PC-3 (cell line): ENCODE results near the gene TRIM26. TPM values are rescaled to one million over a fixed set of nuclear protein-coding genes. Genes with fewer than 3 reads are reported as not detected.
"Not testable (repeated sequence)": the region's sequence is repeated elsewhere in the genome, so short reads cannot be mapped to it uniquely, and the experiment has no call there.

Source experiments
- ATAC-seq: fragments of 200-7000 bp; cut with Tn5 transposase; 2 replicates; pipeline ENCODE4 v1.9.1; 2020; ENCODE audit warnings: mild to moderate bottlenecking, moderate library complexity
- BruUV-seq: library from RNA; stranded (reverse); fragments of 400-500 nt; replicated peaks from 2 replicates; lab custom pipeline; 2021; lab: Mats Ljungman, UMichigan
- CTCF ChIA-PET: fragments of 300-600 bp; sonication (Branson Sonifier 250); formaldehyde crosslinking; loops from one replicate; lab custom pipeline; 2022; ENCODE audit warnings: antibody characterized with exemption; lab: Charles Lee
- POLR2A ChIA-PET: fragments of 300-600 bp; sonication (Branson Sonifier 250); formaldehyde crosslinking; loops from one replicate; lab custom pipeline; 2022; ENCODE audit warnings: antibody characterized with exemption; ENCODE audit not compliant: unreplicated experiment; lab: Charles Lee
- DNase-seq: peaks from one replicate; pipeline ENCODE4 v3.0.0-alpha.2; 2015
- H2AFZ ChIP-seq: fragments of 300-600 bp; sonication (generic); 2 replicates; pipeline ENCODE4 v1.6.0; 2016; ENCODE audit warnings: antibody characterized with exemption, low read length
- H3F3A ChIP-seq: fragments of 300-600 bp; sonication (generic); one replicate; pipeline ENCODE4 v1.6.0; 2017; ENCODE audit warnings: antibody characterized with exemption, low read length, control low read depth, mild to moderate bottlenecking; ENCODE audit not compliant: unreplicated experiment
- H3K27ac ChIP-seq: fragments of 300-600 bp; sonication (generic); 2 replicates; pipeline ENCODE4 v1.5.1; 2016; ENCODE audit warnings: mild to moderate bottlenecking, low read length
- H3K27me3 ChIP-seq: fragments of 300-600 bp; sonication (generic); 2 replicates; pipeline ENCODE4 v1.6.1; 2016; ENCODE audit warnings: low read length, mixed read lengths
- H3K36me3 ChIP-seq: fragments of 300-600 bp; sonication (generic); 2 replicates; pipeline ENCODE4 v1.6.1; 2016; ENCODE audit warnings: low read depth, mixed run types, low read length, mixed read lengths
- H3K4me1 ChIP-seq: fragments of 300-600 bp; sonication (generic); 2 replicates; pipeline ENCODE4 v1.5.1; 2016; ENCODE audit warnings: low read length; ENCODE audit not compliant: insufficient read depth
- H3K4me2 ChIP-seq: fragments of 300-600 bp; sonication (generic); 2 replicates; pipeline ENCODE4 v1.6.0; 2016; ENCODE audit warnings: low read length
- H3K4me3 ChIP-seq: fragments of 300-600 bp; sonication (generic); 2 replicates; pipeline ENCODE4 v1.5.1; 2016; ENCODE audit warnings: mild to moderate bottlenecking, low read length, mixed read lengths
- H3K79me2 ChIP-seq: fragments of 300-600 bp; sonication (generic); 2 replicates; pipeline ENCODE4 v1.6.1; 2017; ENCODE audit warnings: low read length, mixed read lengths
- H3K9ac ChIP-seq: fragments of 300-600 bp; sonication (generic); 2 replicates; pipeline ENCODE4 v1.6.0; 2016; ENCODE audit warnings: mild to moderate bottlenecking, low read length
- H3K9me2 ChIP-seq: fragments of 300-600 bp; sonication (generic); replicated peaks from 2 replicates; pipeline ENCODE4 v1.6.1; 2016; ENCODE audit warnings: mixed run types, low read length, mixed read lengths
- H3K9me3 ChIP-seq: fragments of 300-600 bp; sonication (generic); 2 replicates; pipeline ENCODE4 v1.6.1; 2016; ENCODE audit warnings: low read length, mixed read lengths
- H4K20me1 ChIP-seq: fragments of 300-600 bp; sonication (generic); 2 replicates; pipeline ENCODE4 v1.6.1; 2016; ENCODE audit warnings: low read length, mixed read lengths
- CTCF ChIP-seq: fragments of 300-600 bp; sonication (generic); conservative IDR thresholded peaks from 2 replicates; pipeline ENCODE4 v1.5.1; 2017; ENCODE audit warnings: antibody characterized with exemption, low read depth, mild to moderate bottlenecking, low read length
- EZH2 ChIP-seq: fragments of 300-600 bp; sonication (generic); IDR thresholded peaks from one replicate; pipeline ENCODE4 v1.6.1; 2017; ENCODE audit warnings: antibody characterized with exemption, mild to moderate bottlenecking, low read length; ENCODE audit not compliant: unreplicated experiment
- EZH2phosphoT487 ChIP-seq: fragments of 300-600 bp; sonication (generic); IDR thresholded peaks from 2 replicates; pipeline ENCODE4 v1.6.1; 2018; ENCODE audit warnings: mild to moderate bottlenecking, antibody characterized with exemption, low read length, borderline replicate concordance
- intact Hi-C: fragments of 100-400 bp; cut with micrococcal nuclease; formaldehyde crosslinking; loops from 2 replicates; pipeline ENCODE4 v1.9.0; 2023
- total RNA-seq: library from RNA; depleted of rRNA; stranded (reverse); fragments of >200 nt; gene quantifications from 2 replicates; pipeline ENCODE4 v1.2.3, GENCODE V29; 2014

Gene TRIM26
- total RNA-seq, 1 experiment from 2014 or later: 48.1 TPM

GRCh38 chr6:30168741-30169140 lies 44.5 kb downstream of the TRIM26 start:
- DNase-seq (no peak), ATAC-seq (no peak)
- Histone ChIP-seq H2AFZ (no peak overlapping the region), H3K9me3 (no peaks in the 10 kb centered on the region), H3K79me2 (no peaks in the 10 kb centered on the region), H3K4me3 (no peak overlapping the region), H3K27me3 (peaks cover 11% of the 10 kb centered on the region), H3K4me2 (no peak overlapping the region), H3F3A (no peaks in the 10 kb centered on the region), H3K9me2 (no peaks in the 10 kb centered on the region), H3K4me1 (no peaks in the 10 kb centered on the region), H3K27ac (no peak overlapping the region), H3K36me3 (no peaks in the 10 kb centered on the region), H4K20me1 (no peaks in the 10 kb centered on the region), H3K9ac (no peak overlapping the region)
- intact Hi-C loops: no loop called here
- no peak for TF ChIP-seq EZH2phosphoT487
- no peak for TF ChIP-seq EZH2
- no peak for TF ChIP-seq CTCF
- no TSS peak for BruUV-seq
- ChIA-PET CTCF (no interaction called here), POLR2A (no interaction called here)

GRCh38 chr6:30167101-30167500 lies 46.1 kb downstream of the TRIM26 start:
- Histone ChIP-seq H3K27me3 (peaks cover 11% of the 10 kb centered on the region), H3K4me3 (no peak overlapping the region), H3K9me3 (no peaks in the 10 kb centered on the region), H3K36me3 (no peaks in the 10 kb centered on the region), H3K79me2 (no peaks in the 10 kb centered on the region), H3K4me2 (no peak overlapping the region), H2AFZ (no peak overlapping the region), H3K4me1 (no peaks in the 10 kb centered on the region), H3K9me2 (no peaks in the 10 kb centered on the region), H4K20me1 (no peaks in the 10 kb centered on the region), H3K27ac (no peak overlapping the region), H3K9ac (no peak overlapping the region), H3F3A (no peaks in the 10 kb centered on the region)
- no peak for TF ChIP-seq EZH2
- no peak for TF ChIP-seq CTCF
- TF ChIP-seq EZH2phosphoT487: no peak
- intact Hi-C loops: no loop called here
- CTCF ChIA-PET: interaction anchor here (0.8 kb wide), 1 partner anchor 64 kb away, joined by 3 read pairs; no protein-coding TSS in a partner anchor
- BruUV-seq: no TSS peak
- POLR2A ChIA-PET: interaction anchor here (0.6 kb wide), 1 partner anchor 87 kb away, joined by 10 read pairs; no protein-coding TSS in a partner anchor
- no peak for DNase-seq
- ATAC-seq: no peak

- H3F3A ChIP-seq, H3K9me2 ChIP-seq, intact Hi-C loops, CTCF ChIA-PET, H3K27ac ChIP-seq, H4K20me1 ChIP-seq, H3K4me3 ChIP-seq, H3K4me2 ChIP-seq, DNase-seq, H3K4me1 ChIP-seq, BruUV-seq, H3K9me3 ChIP-seq, H3K9ac ChIP-seq, H3K36me3 ChIP-seq, ATAC-seq, H2AFZ ChIP-seq, H3K27me3 ChIP-seq, POLR2A ChIA-PET, H3K79me2 ChIP-seq: not testable (repeated sequence)
These were observed 48.0 kb downstream of the TRIM26 start for GRCh38 chr6:30165238-30165637.
